GM18858 (cell line): ENCODE results near the gene GPBP1L1.
"Not testable (repeated sequence)": the region's sequence is repeated elsewhere in the genome, so short reads cannot be mapped to it uniquely, and the experiment has no call there.

Source experiments
- ATAC-seq: cut with Tn5 transposase; IDR thresholded peaks from one replicate; pipeline ENCODE4 v1.9.1; 2021; ENCODE audit not compliant: unreplicated experiment

GPBP1L1 gene

GRCh38 chr1:45604239-45604638 is 82.1 kb downstream of the GPBP1L1 start:
- ATAC-seq, result no peak

- not testable (repeated sequence) for ATAC-seq
Measured at GRCh38 chr1:45596765-45597164, 89.6 kb downstream of the GPBP1L1 start.

- no peak for ATAC-seq
Measured at GRCh38 chr1:45594412-45594811, 91.9 kb downstream of the GPBP1L1 start.

GRCh38 chr1:45589861-45590260 is 96.5 kb downstream of the GPBP1L1 start:
- ATAC-seq, result no peak

- no peak for ATAC-seq
Measured at GRCh38 chr1:45586769-45587168, 99.6 kb downstream of the GPBP1L1 start.

GRCh38 chr1:45585496-45586075 is 100.7 kb downstream of the GPBP1L1 start:
- no peak for ATAC-seq

- no peak for ATAC-seq
Measured at GRCh38 chr1:45585110-45585426, 101.3 kb downstream of the GPBP1L1 start.

- no peak for ATAC-seq
Measured at GRCh38 chr1:45584351-45585109, 101.8 kb downstream of the GPBP1L1 start.

GRCh38 chr1:45583666-45584350 is 102.5 kb downstream of the GPBP1L1 start, which contains the start of gene NASP:
NASP (plus strand) TSS chr1:45584041; CDS start chr1:45584147, 106 bp downstream.
- ATAC-seq, result peak; percentile 17

GRCh38 chr1:45583264-45583665 is 103.1 kb downstream of the GPBP1L1 start:
- ATAC-seq, result peak; percentile 62
